Activated B cell treated with CpG ODN at 0.5 μM for 24 hours (primary cell): ENCODE measurements around the gene ZFHX3. TPM values are rescaled to one million over a fixed set of nuclear protein-coding genes. Genes with fewer than 3 reads are reported as not detected.

Experiments used
- ATAC-seq: fragments of 200-7000 bp; cut with Tn5 transposase; one replicate; pipeline ENCODE4 v1.10.0; 2021; ENCODE audit warnings: low read depth, mild to moderate bottlenecking, moderate library complexity
- CTCF ChIA-PET: fragments of 350-600 bp; sonication (Branson Sonifier 250); formaldehyde crosslinking; loops from one replicate; lab custom pipeline; 2021; ENCODE audit warnings: antibody characterized with exemption; lab: Charles Lee
- POLR2A ChIA-PET: fragments of 350-600 bp; sonication (Branson Sonifier 250); formaldehyde crosslinking; loops from one replicate; lab custom pipeline; 2021; ENCODE audit warnings: antibody characterized with exemption; lab: Charles Lee
- DNase-seq: peaks from one replicate; pipeline ENCODE4 v3.0.0; 2022
- H3K27ac Mint-ChIP-seq: one replicate; pipeline ENCODE4 v1.8.0; 2020; ENCODE audit warnings: mixed read lengths
- H3K27me3 Mint-ChIP-seq: one replicate; pipeline ENCODE4 v1.8.0; 2021; ENCODE audit warnings: mixed read lengths
- H3K36me3 Mint-ChIP-seq: one replicate; pipeline ENCODE4 v1.8.0; 2021; ENCODE audit warnings: low read depth, mixed read lengths
- H3K4me1 Mint-ChIP-seq: one replicate; pipeline ENCODE4 v1.8.0; 2021; ENCODE audit warnings: mixed read lengths
- H3K4me3 Mint-ChIP-seq: one replicate; pipeline ENCODE4 v1.8.0; 2020; ENCODE audit warnings: mild to moderate bottlenecking, mixed read lengths
- H3K9me3 Mint-ChIP-seq: one replicate; pipeline ENCODE4 v1.8.0; 2020; ENCODE audit warnings: mixed read lengths
- CTCF ChIP-seq: fragments of 200-600 bp; IDR thresholded peaks from one replicate; pipeline ENCODE4 v1.8.0; 2022; ENCODE audit warnings: antibody characterized with exemption, mild to moderate bottlenecking
- intact Hi-C: fragments of 100-400 bp; cut with micrococcal nuclease; formaldehyde crosslinking; loops from one replicate; pipeline ENCODE4 v1.15.1; 2024
- total RNA-seq: library from RNA; stranded (reverse); gene quantifications from 2 replicates; pipeline ENCODE4 v1.2.3, GENCODE V29; 2022

ZFHX3 gene
- total RNA-seq, 1 donor from 2014 or later: 9.2 TPM

GRCh38 chr16:72789465-72789864 is 258.5 kb downstream of the ZFHX3 start:
- H3K4me3 Mint-ChIP-seq: no peak overlapping the region
- peaks cover 15% of the 10 kb centered on the region for H3K4me1 Mint-ChIP-seq
- no peaks in the 10 kb centered on the region for H3K9me3 Mint-ChIP-seq
- H3K27me3 Mint-ChIP-seq: peaks cover 5% of the 10 kb centered on the region
- DNase-seq (no peak), ATAC-seq (no peak)
- H3K27ac Mint-ChIP-seq: no peak overlapping the region
- peaks cover 2% of the 10 kb centered on the region for H3K36me3 Mint-ChIP-seq
- CTCF ChIA-PET: interaction anchor here (0.8 kb wide), 1 partner anchor 43 kb away, joined by 4 read pairs; no protein-coding TSS in a partner anchor
- intact Hi-C loops: loop anchor here (5.0 to 10.0 kb wide), 3 partner anchors 197 to 268 kb away; no protein-coding TSS in a partner anchor
- POLR2A ChIA-PET: no interaction called here
- no peak for TF ChIP-seq CTCF

- intact Hi-C loops: loop anchor here (5.0 to 10.0 kb wide), 3 partner anchors 196 to 269 kb away; no protein-coding TSS in a partner anchor
- Mint-ChIP-seq H3K27ac (no peak overlapping the region), H3K36me3 (no peaks in the 10 kb centered on the region), H3K27me3 (peaks cover 5% of the 10 kb centered on the region), H3K9me3 (no peaks in the 10 kb centered on the region), H3K4me3 (peak overlapping the region; percentile 85), H3K4me1 (peaks cover 15% of the 10 kb centered on the region)
- ATAC-seq: no peak
- ChIA-PET CTCF (no interaction called here), POLR2A (no interaction called here)
- no peak for DNase-seq
- no peak for TF ChIP-seq CTCF
Measured at GRCh38 chr16:72788269-72788809, 259.6 kb downstream of the ZFHX3 start.

GRCh38 chr16:72787514-72788268 is 260.2 kb downstream of the ZFHX3 start:
- intact Hi-C loops: loop anchor here (1.0 to 10.0 kb wide), 4 partner anchors 123 to 270 kb away; no protein-coding TSS in a partner anchor
- POLR2A ChIA-PET: interaction anchor here (0.6 to 0.7 kb wide), 3 partner anchors 7 to 121 kb away, joined by 3 to 5 read pairs (median 4); no protein-coding TSS in a partner anchor

GRCh38 chr16:72787130-72787513 is 260.8 kb downstream of the ZFHX3 start:
- DNase-seq: no peak
- Mint-ChIP-seq H3K27me3 (peaks cover 5% of the 10 kb centered on the region), H3K4me1 (peaks cover 15% of the 10 kb centered on the region), H3K9me3 (no peaks in the 10 kb centered on the region), H3K4me3 (peak overlapping the region; percentile 85), H3K27ac (peak overlapping the region; percentile 65), H3K36me3 (peaks cover 3% of the 10 kb centered on the region)
- CTCF ChIA-PET: no interaction called here
- intact Hi-C loops: loop anchor here (1.0 to 10.0 kb wide), 4 partner anchors 123 to 270 kb away; no protein-coding TSS in a partner anchor
- POLR2A ChIA-PET: interaction anchor here (0.6 to 0.7 kb wide), 3 partner anchors 8 to 121 kb away, joined by 3 to 5 read pairs (median 4); no protein-coding TSS in a partner anchor
- no peak for TF ChIP-seq CTCF
- no peak for ATAC-seq

More at GRCh38 chr16:72787514-72788268, 260.2 kb downstream of the ZFHX3 start:
- H3K4me3 Mint-ChIP-seq: peak overlapping the region; percentile 85
- H3K36me3 Mint-ChIP-seq: peaks cover under 1% of the 10 kb centered on the region
- ATAC-seq (peak; percentile 88), DNase-seq (peak; percentile 56)
- peaks cover 5% of the 10 kb centered on the region for H3K27me3 Mint-ChIP-seq
- H3K9me3 Mint-ChIP-seq: no peaks in the 10 kb centered on the region
- no peak for TF ChIP-seq CTCF
- peak overlapping the region; percentile 65 for H3K27ac Mint-ChIP-seq
- CTCF ChIA-PET: no interaction called here
- peaks cover 15% of the 10 kb centered on the region for H3K4me1 Mint-ChIP-seq
